GM19351 (cell line): ENCODE results near the gene GGA3.
"Not testable (repeated sequence)": the region's sequence is repeated elsewhere in the genome, so short reads cannot be mapped to it uniquely, and the experiment has no call there.

ENCODE experiments used
- ATAC-seq: cut with Tn5 transposase; IDR thresholded peaks from one replicate; pipeline ENCODE4 v1.9.1; 2021; ENCODE audit warnings: mild to moderate bottlenecking, moderate library complexity; ENCODE audit not compliant: unreplicated experiment

Gene GGA3

GRCh38 chr17:75225016-75225415, 36.4 kb downstream of the GGA3 start:
- ATAC-seq: no peak

DNA sequence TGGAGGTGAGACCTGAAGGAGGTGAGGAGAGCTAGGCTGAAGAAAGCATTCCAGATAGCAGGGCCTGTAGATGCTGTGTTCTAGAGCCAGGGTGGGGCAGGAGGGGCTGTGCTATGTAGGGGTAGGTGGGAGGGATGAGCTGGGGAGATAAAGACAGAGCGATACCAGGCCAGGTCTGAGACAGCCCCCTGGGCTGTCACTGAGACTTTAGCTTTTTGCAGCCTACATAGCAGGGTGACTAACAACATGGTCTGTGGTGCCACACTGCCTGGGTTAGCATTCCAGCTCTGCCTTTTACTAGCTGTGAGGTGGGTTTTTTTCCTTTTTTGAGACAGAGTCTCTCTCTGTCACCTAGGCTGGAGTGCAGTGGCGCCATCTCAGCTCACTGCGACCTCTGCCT, 41.6 kb downstream of the GGA3 start:
- ATAC-seq: no peak

DNA sequence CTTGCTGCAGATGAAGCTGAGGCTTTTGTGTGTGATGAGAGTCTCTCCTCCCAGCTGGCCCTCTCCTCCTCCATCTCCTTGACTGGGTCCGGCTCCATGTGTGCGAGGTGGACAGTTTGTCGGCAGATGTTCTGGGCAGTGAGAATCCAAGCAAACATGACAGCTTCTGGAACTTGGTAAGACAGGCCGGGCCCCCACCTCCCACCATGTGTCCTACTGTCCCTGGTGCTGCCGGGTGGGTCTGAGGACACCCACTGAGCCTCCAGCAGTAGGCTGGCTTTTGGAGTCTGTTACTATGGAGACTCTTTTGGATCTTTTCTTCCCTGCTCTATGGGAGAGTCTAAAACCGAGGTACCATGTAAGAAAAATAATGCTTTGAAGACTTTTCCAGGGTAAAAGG, 43.3 kb downstream of the GGA3 start:
- no peak for ATAC-seq

DNA sequence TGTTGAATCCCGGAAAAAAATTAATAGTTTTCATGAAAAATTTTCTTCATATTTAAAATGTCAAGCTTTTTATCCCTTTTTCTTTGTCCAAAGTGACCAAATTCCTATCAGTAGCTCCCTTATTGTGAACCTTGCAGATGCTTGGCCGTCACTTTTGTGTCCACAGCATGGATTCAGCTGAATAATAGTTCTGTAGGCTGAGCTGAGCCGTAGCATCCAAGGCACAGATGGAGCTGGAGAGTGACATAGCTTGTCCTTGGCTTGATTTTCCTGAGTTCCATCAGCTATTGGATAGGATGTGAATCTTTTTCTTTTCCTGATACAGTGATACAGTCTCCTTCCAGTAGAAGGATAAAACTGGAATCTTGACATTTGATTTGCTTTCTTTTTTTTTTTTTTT, 52.3 kb downstream of the GGA3 start:
- ATAC-seq: no peak

GRCh38 chr17:75208161-75208560, 53.2 kb downstream of the GGA3 start:
- ATAC-seq: no peak

DNA sequence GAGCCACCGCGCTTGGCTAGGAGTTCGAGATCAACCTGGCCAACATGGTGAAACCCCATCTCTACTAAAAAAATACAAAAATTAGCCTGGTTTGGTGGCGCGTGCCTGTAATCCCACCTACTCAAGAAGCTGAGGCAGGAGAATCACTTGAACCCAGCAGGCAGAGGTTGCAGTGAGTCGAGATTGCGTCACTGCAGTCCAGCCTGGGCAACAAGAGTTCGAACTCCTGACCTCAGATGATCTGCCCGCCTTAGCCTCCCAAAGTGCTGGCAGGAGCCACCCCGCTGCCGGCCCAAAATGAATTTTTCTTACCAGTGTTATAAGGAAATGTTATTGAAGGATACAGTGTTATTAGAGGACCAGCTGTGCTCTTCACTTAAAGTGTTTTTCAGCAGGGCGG, 53.6 kb downstream of the GGA3 start:
- no peak for ATAC-seq

DNA sequence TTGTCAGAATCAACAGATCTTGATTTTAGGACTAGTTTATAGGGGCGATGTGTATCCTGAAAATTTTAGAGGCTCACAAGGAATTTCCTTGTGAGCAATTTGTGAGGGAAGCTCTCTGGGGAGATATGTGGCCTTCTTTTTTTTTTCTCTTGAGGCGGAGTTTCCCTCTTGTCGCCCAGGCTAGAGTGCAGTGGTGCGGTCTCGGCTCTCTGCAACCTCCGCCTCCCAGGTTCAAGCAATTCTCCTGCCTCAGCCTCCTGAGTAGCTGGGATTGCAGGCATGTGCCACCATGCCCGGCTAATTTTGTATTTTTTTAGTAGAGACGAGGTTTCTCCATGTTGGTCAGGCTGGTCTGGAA, 54.4 kb downstream of the GGA3 start:
- ATAC-seq: not testable (repeated sequence)

- no peak for ATAC-seq
Observed at GRCh38 chr17:75205793-75206163, 55.6 kb downstream of the GGA3 start.

DNA sequence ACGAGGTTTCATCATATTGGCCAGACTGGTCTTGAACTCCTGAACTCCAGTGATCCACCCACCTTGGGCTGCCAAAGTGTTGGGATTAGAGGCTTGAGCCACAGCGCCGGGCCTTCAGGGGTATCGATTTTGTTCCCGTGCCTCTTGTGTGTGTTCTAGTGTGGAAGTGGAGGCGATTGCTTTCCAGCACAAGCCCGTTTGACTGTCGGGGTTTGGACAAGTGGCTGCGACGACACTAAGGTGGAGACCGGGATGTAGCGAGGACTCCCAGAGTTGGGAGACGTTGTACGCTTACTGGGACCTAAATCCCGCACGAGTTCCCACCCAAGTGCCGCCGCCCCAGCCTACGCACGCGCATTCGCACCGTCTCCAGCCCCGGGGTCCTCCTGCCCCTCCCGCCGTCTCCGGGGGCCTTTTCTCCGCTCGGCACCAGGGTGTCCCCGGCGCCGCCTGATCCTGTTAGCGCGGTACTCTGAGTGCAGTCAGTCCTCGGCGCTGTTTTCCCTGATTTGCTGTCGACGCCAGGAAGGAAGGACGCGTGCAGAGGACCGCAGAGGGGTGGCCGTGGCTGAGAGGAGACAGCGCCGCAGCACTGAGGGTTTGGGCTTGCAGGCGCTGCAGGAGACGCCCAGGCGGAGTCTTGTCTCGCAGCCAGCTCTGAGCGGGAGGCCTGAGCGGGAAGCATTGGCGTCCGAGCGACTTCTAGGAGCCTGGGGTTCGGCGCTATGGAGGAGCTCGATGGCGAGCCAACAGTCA, 56.2 kb downstream of the GGA3 start, which contains the start of gene NUP85:
Gene NUP85, plus strand, starts transcription at position 643 of the 756 bp plus-strand sequence. Its CDS starts 83 bp downstream, at position 726.
- peak; percentile 72 for ATAC-seq

DNA sequence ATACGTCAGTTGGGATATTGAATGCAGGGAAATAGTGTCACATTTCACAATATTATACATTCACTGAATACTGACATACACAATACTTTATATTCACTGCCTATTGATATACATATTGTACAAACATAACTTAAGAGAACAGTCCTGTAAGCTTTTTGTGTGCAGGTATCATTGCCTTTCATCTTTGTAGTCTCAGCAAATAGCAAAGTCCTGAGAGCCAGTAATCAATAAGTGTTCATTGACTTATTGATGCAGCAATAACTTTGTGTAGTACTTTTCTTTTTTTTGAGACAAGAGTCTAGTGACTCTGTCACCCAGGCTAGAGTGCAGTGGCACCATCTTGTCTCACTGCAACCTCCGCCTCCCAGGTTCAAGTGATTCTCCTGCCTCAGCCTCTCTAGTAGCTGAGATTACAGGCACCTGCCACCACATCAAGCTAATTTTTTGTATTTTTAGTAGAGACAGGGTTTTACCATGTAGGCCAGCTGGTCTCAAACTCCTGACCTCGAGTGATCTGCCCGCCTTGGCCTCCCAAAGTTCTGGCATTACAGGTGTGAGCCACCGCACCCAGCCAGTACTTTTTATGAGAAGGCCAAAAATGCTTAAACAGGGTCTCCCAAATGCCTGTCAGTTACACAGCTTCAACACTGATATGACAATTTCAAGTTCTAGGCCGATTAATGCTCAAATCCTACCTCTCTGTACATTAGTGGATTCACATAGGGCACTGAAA, 61.4 kb downstream of the GGA3 start:
- ATAC-seq: no peak

DNA sequence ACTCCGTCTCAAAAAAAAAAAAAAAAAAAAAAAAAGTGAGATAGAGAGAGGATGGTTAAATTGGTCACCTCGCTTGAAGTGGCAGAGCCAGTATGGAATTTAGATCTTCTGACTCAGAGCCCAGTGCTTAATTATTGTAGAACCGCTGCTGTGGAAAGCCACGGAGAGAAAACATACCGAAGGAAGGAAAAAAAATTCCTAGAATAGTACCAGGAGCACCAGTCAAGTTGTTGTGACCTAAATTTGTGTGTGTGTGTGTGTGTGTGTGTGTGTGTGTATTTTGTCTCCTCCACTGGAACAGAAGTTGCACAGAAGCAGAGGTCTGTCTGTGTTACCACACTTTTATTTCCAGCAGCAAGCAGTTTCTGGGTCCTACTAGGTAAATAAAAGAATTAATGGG, 66.5 kb downstream of the GGA3 start:
- no peak for ATAC-seq

- ATAC-seq: no peak
Observed at GRCh38 chr17:75191584-75191983, 69.8 kb downstream of the GGA3 start.

GRCh38 chr17:75188614-75189013, 72.8 kb downstream of the GGA3 start:
- ATAC-seq: no peak
